Panc1 (cell line): Measurements from ENCODE around the gene IGF2R.

Experiments
- CTCF ChIP-seq: fragments of 450-650 bp; IDR thresholded peaks from 2 replicates; pipeline ENCODE4 v1.5.1; 2017; ENCODE audit warnings: mild to moderate bottlenecking
- POLR2AphosphoS5 ChIP-seq: IDR thresholded peaks from 2 replicates; pipeline ENCODE4 v1.6.1; 2012; ENCODE audit warnings: mild to moderate bottlenecking, low read depth, low read length, moderate library complexity
- SIN3A ChIP-seq: IDR thresholded peaks from 2 replicates; pipeline ENCODE4 v1.6.1; 2012; ENCODE audit warnings: low read depth, mild to moderate bottlenecking, low read length, moderate library complexity, borderline replicate concordance; ENCODE audit not compliant: insufficient read depth
- TCF7L2 ChIP-seq: IDR thresholded peaks from 2 replicates; pipeline ENCODE4 v1.6.1; 2011; ENCODE audit warnings: mild to moderate bottlenecking, low read depth, low read length, inconsistent platforms

DNA sequence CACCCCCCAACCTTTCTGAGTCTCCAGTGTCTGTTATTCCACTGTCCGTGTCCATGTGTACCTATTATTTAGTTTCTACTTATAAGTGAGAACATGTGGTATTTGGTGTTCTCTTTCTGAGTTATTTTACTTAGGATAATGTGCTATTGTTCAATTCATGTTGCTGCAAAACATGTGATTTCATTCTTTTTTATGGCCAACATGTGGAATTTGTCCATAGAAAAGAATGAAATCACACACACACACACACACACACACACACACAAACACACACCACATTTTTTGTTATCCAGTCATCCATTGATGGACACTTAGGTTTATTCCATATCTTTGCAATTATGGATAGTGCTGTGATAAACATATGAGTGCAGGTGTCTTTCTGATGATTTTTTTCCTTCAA is 23.5 kb downstream of the IGF2R start:
- TF ChIP-seq CTCF = no peak
- no peak for TF ChIP-seq TCF7L2
- TF ChIP-seq SIN3A = no peak
- TF ChIP-seq POLR2AphosphoS5 = no peak
